HUES48 (cell line): ENCODE measurements around the gene ARHGAP6.

Experiments
- H3K27ac ChIP-seq: one replicate; pipeline ENCODE4 v1.7.0; 2013; ENCODE audit warnings: low read depth, low read length, inconsistent platforms
- H3K27me3 ChIP-seq: 2 replicates; pipeline ENCODE4 v1.6.1; 2013; ENCODE audit warnings: mild to moderate bottlenecking, low read length; ENCODE audit not compliant: control insufficient read depth, insufficient read depth
- H3K36me3 ChIP-seq: 2 replicates; pipeline ENCODE4 v1.6.1; 2013; ENCODE audit warnings: low read length; ENCODE audit not compliant: control insufficient read depth, insufficient read depth
- H3K4me1 ChIP-seq: 2 replicates; pipeline ENCODE4 v1.6.1; 2013; ENCODE audit warnings: mild to moderate bottlenecking, low read length; ENCODE audit not compliant: control insufficient read depth, insufficient read depth
- H3K4me3 ChIP-seq: 2 replicates; pipeline ENCODE4 v1.5.1; 2013; ENCODE audit warnings: mild to moderate bottlenecking, low read depth, low read length
- H3K9ac ChIP-seq: 2 replicates; pipeline ENCODE4 v1.6.1; 2013; ENCODE audit warnings: mild to moderate bottlenecking, low read depth, low read length, moderate library complexity
- H3K9me3 ChIP-seq: 2 replicates; pipeline ENCODE4 v1.6.1; 2013; ENCODE audit warnings: low read length; ENCODE audit not compliant: control insufficient read depth, insufficient read depth

ARHGAP6 gene

DNA sequence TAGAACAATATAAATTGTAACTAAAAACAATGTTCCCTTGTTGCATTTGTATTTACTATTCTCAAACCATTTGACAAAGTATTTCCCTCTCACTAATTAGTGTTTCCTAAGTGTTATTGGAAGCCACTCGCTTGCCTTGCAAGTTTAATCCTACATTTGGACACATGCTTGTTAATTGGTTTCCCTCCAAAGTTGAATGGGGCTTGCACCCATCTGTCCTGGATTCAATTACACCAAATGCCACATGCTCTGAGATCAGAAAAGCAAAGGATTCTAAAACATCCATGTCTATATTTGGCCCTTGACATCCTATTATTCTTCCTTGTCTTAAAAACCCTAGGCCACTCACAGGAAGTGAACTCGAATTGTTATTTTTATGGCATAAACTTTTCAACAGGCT, 225.9 kb downstream of the ARHGAP6 start:
- H3K36me3 ChIP-seq: no peaks in the 10 kb centered on the region
- H3K9ac ChIP-seq: no peak overlapping the region
- H3K9me3 ChIP-seq: no peaks in the 10 kb centered on the region
- H3K27me3 ChIP-seq: no peaks in the 10 kb centered on the region
- no peak overlapping the region for H3K27ac ChIP-seq
- H3K4me1 ChIP-seq: peaks cover 15% of the 10 kb centered on the region
- H3K4me3 ChIP-seq: no peak overlapping the region

DNA sequence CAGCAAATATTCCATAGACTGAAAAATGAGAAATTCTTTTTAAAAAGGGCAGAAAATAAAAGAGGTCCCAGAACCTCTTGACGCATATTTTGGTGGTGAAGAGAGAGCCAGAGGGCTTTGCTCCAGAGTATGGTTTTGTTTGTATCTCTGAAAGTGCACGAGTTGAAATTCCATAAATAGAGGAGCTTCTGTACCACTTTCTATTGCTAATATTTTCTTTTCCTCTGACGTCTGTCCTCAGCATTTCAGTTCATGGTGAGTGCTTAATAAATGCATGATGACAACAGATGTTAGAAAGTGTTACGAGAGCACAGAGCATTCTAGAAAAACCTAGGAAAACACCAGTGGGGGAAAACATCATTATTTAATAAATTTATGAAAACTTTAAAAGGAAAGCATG, 227.0 kb downstream of the ARHGAP6 start:
- H3K27ac ChIP-seq: no peak overlapping the region
- H3K4me3 ChIP-seq: no peak overlapping the region
- H3K4me1 ChIP-seq: peaks cover 15% of the 10 kb centered on the region
- H3K9me3 ChIP-seq: no peaks in the 10 kb centered on the region
- no peak overlapping the region for H3K9ac ChIP-seq
- H3K36me3 ChIP-seq: no peaks in the 10 kb centered on the region
- no peaks in the 10 kb centered on the region for H3K27me3 ChIP-seq

DNA sequence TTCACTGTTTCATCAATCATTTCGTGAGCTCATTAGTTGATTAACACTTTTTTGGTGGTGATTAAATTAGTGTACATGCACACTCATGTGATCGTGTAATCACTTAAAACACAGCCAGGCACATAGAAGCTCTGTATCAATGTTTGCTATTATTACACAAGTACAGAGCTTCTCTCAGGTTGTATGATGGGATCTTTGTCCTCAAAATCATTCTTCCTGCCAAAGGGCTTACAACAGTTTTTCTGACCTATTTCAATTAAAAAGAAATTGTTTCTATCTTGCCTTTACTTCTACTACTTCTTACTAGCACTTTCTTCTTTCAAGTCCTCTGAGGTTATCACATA, 227.4 kb downstream of the ARHGAP6 start:
- Histone ChIP-seq H3K9ac (no peak overlapping the region), H3K36me3 (no peaks in the 10 kb centered on the region), H3K27me3 (no peaks in the 10 kb centered on the region), H3K27ac (no peak overlapping the region), H3K4me1 (peaks cover 15% of the 10 kb centered on the region), H3K9me3 (no peaks in the 10 kb centered on the region), H3K4me3 (no peak overlapping the region)

DNA sequence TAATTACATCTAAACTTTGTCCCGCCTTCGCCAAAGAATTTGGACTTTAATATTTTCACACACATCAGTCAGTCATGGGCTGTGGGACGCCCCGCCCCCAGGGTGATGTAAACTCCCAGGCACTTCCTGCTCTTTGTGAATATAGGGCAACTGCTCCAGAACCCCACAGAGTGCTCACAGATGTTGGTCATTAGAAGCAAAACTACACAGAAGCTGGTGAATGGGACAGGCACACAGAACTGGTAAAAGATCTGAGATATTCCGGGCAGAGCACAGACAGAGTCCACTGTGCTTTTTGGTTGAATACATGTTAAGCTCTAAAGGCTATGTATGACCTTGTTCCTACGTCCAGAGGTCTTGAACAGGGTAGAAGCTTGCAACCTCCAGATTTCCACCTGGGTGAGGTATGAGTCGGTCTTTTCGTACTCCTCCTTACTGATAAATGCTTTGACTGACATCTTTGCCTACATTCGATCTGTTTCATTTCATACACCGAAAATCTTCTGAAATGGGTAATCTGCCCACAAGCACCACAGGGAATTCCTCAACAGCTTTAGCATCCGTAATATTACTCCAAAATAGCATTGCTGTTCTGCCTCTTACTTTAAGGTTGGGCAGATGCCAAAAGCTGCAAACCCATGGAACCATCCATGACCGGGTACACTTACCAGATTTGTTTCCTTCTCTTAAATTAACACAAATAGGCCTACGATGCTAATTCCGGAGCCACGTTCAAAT, 227.9 kb downstream of the ARHGAP6 start:
- Histone ChIP-seq H3K27me3 (no peaks in the 10 kb centered on the region; the same call in 1 of the 2 replicates), H3K36me3 (no peaks in the 10 kb centered on the region), H3K9ac (no peak overlapping the region), H3K4me3 (no peak overlapping the region), H3K9me3 (no peaks in the 10 kb centered on the region), H3K4me1 (peaks cover 15% of the 10 kb centered on the region), H3K27ac (no peak overlapping the region)

DNA sequence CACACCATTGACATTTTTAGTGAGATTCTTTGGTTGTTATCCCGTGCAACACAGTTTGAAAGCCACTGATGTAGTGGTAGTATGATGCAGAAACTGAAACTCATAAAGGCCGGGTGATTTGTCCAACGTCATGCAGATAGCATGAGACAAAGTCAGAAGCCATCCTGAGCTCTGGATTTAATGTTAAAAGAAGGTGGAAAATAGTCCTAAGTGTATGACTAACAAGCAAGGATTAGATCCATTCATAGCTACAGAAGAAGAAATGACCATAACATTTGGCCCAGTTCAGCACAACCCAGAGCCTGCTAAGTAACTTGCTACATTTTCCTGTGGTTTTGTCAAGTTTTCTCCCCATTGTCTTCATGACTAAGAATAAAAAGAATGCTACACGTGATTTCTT, 230.2 kb downstream of the ARHGAP6 start:
- no peak overlapping the region for H3K9ac ChIP-seq
- H3K27me3 ChIP-seq: peaks cover 6% of the 10 kb centered on the region; the same call in 1 of the 2 replicates
- peaks cover 21% of the 10 kb centered on the region for H3K4me1 ChIP-seq
- H3K9me3 ChIP-seq: no peaks in the 10 kb centered on the region
- H3K27ac ChIP-seq: no peak overlapping the region
- no peaks in the 10 kb centered on the region for H3K36me3 ChIP-seq
- H3K4me3 ChIP-seq: no peak overlapping the region

DNA sequence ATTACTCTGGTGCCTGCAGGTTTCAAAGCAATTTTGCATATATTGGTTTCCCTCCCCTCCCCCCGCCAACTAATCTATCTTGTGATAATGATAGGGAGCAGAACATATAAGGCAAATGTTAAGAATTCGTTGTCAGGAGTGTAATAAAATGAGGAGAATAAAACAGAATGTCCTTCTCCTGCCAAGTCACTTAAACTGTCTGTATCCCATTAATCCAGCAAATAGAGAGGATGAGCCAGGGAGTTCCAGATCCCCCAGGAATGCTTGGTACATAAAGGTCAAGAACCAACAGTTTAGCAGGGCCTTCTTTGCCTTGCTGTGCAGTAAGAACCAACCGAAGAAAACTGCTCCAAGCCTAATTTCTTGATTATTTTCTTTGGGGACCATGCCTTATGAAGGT, 231.1 kb downstream of the ARHGAP6 start:
- no peaks in the 10 kb centered on the region for H3K9me3 ChIP-seq

DNA sequence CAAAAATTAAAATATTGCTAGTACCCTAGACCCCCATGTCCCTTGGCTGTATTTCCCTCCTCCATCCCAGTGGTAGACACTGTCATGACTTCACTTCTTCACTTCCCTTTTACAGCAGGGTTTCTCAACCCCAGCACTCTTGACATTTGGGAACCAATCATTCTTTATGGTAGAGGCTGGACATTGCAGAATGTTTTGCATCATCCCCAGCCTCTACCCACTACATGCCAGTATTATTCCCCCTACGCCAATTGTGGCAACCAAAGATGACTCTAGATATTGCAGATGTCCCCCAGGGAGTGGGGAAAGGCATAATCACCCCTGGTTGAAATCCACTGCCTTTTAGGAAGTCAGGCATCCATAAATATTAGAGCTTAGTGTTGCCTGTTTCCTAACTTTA, 233.9 kb downstream of the ARHGAP6 start:
- H3K9me3 ChIP-seq: no peaks in the 10 kb centered on the region
- H3K4me1 ChIP-seq: peaks cover 6% of the 10 kb centered on the region; the same call in 1 of the 2 replicates
- no peak overlapping the region for H3K27ac ChIP-seq
- H3K9ac ChIP-seq: no peak overlapping the region
- H3K4me3 ChIP-seq: no peak overlapping the region
- H3K36me3 ChIP-seq: no peaks in the 10 kb centered on the region
- peaks cover 29% of the 10 kb centered on the region for H3K27me3 ChIP-seq

More for the DNA sequence above, 231.1 kb downstream of the ARHGAP6 start:
- H3K4me1 ChIP-seq: peaks cover 21% of the 10 kb centered on the region
- no peaks in the 10 kb centered on the region for H3K36me3 ChIP-seq
- peaks cover 6% of the 10 kb centered on the region; the same call in 1 of the 2 replicates for H3K27me3 ChIP-seq
- no peak overlapping the region for H3K9ac ChIP-seq
- H3K27ac ChIP-seq: no peak overlapping the region
- no peak overlapping the region for H3K4me3 ChIP-seq

DNA sequence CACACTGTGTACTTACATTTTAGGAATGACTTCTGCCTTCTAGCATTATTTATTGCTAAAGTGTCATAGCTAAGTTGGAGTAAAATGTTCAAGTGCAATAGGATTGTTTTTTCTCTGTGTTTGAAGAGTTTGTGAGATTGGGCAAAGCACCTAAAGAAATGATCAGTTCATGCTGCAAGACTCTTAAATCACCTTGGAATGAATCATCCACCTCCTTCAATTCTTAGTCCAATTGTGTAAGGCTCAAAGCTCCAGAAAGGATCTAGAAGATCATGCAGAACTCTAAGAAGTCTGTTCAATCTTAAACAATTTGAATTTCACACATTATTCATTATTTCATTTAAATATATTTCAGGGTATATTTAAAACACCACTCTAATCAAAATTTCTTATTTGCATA, 235.4 kb downstream of the ARHGAP6 start:
- H3K9ac ChIP-seq: no peak overlapping the region
- no peak overlapping the region for H3K4me3 ChIP-seq
- peaks cover 6% of the 10 kb centered on the region; the same call in 1 of the 2 replicates for H3K4me1 ChIP-seq
- H3K36me3 ChIP-seq: no peaks in the 10 kb centered on the region
- no peak overlapping the region for H3K27ac ChIP-seq
- H3K27me3 ChIP-seq: peaks cover 43% of the 10 kb centered on the region
- no peaks in the 10 kb centered on the region for H3K9me3 ChIP-seq

DNA sequence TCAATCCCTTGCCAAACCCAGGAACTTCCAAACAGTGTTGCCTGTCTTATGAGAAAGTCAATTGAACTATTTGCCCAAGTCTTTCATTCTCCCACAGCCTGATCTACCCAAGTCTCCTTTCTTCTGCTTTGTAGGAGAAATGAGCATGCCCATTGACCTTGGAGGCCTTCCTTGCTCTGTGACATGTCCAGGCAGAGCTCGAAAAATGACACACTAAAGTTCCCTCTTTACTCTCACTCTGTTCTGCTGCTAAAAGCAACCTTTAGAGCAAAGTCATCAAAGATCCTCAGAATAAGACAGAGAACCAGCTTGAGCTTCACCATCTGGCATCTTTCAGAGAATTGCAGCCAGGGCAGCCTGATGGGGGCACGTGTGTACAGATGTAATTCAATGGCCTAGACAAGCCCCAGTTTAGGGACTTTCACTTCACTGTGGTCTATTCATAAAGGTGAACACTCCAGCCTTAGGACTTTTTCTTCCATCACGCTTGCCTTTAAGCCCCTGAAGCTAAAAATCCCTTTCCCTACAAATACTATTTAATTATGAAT, 236.1 kb downstream of the ARHGAP6 start:
- H3K4me3 ChIP-seq: no peak overlapping the region
- H3K9me3 ChIP-seq: no peaks in the 10 kb centered on the region
- H3K27ac ChIP-seq: no peak overlapping the region

DNA sequence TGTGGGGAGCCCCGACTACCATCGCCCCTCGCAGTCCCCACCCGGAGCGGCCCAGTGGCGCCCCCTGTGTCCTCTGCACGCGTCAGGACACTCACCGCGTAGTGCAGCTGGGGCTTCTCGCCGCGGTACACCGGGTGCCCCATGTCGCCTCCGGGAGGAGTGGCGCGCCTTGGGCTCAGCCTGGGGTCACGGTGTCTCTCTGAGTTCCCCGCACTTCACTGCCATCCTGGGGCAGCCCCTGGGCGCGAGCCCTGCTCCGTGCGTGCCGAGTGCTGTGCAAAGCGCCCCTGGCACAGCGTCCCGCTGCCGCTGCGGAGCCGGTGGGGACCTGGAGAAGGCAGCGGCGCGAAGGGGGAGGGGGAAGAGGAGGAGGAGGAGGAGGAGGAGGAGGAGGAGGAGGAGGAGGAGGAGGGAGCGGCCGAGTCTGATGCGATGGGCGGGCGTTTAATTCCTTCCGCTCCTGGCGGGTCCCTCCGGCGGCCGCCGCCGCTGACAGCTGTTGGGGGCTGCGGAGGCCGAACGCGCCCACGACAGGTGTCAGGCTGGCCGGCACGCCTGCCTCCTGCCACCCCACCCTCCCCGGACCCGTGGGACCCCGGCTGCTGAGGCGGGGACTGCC, 238.2 kb downstream of the ARHGAP6 start:
- Histone ChIP-seq H3K36me3 (no peaks in the 10 kb centered on the region), H3K9ac (no peak overlapping the region), H3K4me3 (peak overlapping the region; percentile 84), H3K27ac (no peak overlapping the region), H3K4me1 (peaks cover 6% of the 10 kb centered on the region; the same call in 1 of the 2 replicates), H3K9me3 (no peaks in the 10 kb centered on the region), H3K27me3 (peaks cover 53% of the 10 kb centered on the region)

More for the DNA sequence above, 236.1 kb downstream of the ARHGAP6 start:
- Histone ChIP-seq H3K9ac (no peak overlapping the region), H3K27me3 (peaks cover 49% of the 10 kb centered on the region), H3K36me3 (no peaks in the 10 kb centered on the region), H3K4me1 (peaks cover 6% of the 10 kb centered on the region; the same call in 1 of the 2 replicates)
